HG03521 (cell line): Measurements from ENCODE around the gene ZFTA.
"Not testable (repeated sequence)": the region's sequence is repeated elsewhere in the genome, so short reads cannot be mapped to it uniquely, and the experiment has no call there.

Source experiments
- ATAC-seq: cut with Tn5 transposase; IDR thresholded peaks from one replicate; pipeline ENCODE4 v1.9.1; 2021; ENCODE audit warnings: mild to moderate bottlenecking, moderate library complexity; ENCODE audit not compliant: unreplicated experiment

The ZFTA gene

DNA sequence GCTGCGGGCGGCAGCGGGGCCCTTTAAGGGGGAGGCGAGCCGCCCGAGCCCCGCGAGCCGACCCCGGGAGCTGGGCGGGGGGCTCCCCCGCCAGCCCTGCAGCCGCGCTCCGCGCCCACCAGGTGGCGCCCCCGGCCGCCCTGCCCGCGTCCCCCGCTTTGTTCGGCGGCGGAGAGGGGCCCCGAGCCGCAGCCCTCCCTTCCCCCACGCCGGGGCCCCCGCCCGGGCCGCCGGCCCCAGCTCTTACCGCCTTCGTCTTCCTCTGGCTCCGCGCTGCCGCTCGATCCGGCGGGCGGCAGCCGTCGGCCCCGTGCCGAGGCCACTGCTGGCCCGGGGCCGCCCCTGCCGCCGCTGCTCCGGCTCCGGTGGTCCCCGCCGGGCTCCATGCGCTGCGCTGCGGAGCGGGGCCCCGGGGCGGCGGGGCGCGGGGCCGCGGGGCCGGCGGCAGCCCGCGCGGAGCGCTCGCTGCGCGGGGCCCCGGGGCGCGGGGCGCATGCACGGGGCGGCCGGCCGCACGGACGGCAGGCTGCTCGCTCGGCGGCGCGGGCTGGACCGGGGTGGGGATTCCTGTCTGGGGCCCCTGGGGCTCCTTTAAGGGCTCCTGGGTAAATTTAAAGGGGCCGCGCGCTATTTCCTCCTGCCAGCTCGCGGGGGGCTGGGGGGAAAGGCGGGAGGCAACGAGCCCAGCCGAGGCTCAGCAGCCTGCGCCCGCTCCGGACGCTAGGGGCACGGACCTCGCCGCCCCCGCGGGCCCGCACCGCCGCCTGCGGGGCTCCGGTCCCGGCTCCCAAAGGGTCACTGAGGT is at the start of gene ZFTA:
Gene ZFTA, minus strand, starts transcription at position 539 of the 805 bp plus-strand sequence. Its CDS starts 153 bp downstream, at position 386.
- ATAC-seq = peak; percentile 60

DNA sequence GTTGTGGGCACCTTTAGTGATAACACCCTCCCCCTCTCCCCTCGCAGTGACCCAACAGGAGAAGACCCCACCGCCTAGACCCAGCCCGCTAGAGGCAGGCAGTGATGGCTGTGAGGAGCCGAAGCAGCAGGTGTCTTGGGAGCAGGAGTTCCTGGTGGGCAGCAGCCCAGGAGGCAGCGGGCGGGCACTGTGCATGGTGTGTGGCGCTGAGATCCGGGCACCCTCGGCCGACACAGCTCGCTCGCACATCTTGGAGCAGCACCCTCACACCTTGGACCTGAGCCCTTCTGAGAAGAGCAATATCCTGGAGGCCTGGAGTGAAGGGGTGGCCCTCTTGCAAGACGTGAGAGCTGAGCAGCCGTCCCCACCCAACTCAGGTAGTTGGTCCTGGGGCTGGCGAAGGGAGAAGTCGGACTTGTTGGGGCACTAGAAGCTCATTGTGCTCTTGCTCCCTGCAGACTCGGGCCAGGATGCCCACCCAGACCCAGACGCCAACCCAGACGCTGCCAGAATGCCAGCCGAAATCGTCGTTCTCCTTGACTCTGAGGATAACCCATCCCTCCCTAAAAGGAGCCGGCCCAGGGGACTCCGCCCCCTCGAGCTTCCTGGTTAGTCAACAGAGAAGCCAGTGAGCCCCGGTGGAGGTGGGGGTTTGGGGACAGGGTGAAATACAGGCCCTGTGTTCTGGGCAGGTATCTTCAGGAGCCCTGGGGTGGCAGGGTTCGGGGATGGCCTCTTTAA is 49.4 kb upstream of the ZFTA start:
- no peak for ATAC-seq

DNA sequence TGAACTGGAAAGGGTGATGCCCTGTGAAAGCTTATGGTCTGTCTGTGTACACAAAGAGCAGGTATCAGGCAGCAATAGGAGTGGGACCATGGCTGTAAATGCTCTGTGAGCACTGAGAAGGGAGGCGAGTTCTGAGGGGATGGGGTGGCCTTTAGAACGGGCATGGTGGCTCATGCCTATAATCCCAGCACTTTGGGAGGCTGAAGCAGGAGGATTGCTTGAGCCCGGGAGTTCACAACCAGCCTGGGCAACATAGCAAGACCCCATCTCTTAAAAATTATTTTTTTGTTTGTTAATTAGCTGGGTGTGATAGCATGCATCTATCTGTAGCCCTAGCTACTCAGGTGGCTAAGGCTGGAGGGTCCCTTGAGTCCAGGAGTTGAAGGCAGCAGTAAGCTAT is 48.2 kb upstream of the ZFTA start:
- no peak for ATAC-seq

DNA sequence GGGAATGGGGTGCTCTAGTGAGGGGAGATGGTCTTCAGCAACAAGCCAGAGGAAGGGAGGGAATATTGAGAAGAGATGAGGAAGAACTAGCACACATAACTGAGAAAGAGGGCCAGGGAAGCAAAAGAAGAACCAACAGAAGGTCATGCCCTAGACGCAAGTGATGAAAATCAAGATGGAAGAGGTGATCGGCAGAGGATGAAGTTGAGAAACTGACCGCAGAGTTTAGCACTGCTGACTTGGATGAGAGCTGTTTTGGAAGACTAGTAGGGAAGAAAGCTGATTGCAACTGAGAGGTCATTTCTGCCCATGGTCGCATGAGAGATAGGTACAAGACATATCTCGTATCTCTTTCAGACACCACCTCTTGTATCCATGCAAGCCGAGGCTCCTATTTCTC is 47.6 kb upstream of the ZFTA start:
- no peak for ATAC-seq

DNA sequence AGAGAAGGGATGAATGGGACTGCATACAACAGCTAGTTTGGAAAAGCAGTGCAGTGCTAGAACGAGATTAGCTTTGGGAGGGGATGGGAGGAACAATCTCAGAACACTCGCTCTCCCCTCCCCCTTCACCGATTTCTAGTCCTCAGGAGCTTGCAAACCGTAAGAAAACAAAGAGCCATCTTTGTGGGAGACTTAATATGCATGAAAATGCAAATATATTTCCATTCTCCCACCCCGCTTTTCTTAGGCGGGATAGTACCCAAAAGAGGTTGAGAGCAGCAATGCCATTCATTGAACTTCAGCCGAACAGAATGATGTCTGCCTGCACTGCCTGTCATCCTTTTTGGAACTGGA is 45.8 kb upstream of the ZFTA start:
- no peak for ATAC-seq

DNA sequence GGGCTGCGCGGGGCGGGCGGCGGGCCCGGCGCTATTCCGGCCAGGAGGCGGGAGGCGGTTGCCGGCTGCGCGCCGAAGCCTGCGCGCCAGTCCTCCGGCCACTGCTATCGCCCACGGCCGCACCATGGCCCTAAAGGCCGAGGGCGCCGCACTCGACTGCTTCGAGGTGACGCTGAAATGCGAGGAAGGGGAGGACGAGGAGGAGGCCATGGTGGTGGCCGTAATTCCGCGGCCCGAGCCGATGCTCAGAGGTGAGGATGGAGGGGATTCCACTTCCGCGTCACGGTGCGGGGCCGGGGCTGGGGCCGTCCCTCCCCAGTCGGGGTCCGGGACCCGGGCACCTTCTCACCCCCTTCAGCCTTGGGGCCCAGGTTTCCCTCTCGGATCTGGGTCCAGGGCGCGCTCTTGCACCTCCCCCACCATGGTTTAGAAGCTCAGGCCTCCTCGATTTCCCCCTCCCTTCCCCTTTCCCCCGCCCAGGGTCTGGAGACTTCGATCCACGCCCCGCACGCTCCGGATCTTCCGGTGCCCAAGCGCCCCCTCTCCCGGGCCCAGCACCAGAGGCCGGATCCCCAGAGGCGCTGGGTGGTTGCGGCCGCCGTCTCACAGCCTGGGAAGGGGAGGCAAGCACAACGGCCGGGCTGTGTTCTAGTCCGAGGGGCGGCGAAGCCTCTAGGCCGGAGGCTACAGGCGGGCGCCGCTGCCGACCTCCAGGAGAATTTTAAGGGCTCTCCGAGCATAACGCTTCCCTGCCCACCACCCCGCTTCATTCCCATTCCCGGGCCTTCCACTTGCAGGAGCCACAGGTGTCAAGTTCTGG is 45.2 kb upstream of the ZFTA start:
- ATAC-seq = peak; percentile 34

DNA sequence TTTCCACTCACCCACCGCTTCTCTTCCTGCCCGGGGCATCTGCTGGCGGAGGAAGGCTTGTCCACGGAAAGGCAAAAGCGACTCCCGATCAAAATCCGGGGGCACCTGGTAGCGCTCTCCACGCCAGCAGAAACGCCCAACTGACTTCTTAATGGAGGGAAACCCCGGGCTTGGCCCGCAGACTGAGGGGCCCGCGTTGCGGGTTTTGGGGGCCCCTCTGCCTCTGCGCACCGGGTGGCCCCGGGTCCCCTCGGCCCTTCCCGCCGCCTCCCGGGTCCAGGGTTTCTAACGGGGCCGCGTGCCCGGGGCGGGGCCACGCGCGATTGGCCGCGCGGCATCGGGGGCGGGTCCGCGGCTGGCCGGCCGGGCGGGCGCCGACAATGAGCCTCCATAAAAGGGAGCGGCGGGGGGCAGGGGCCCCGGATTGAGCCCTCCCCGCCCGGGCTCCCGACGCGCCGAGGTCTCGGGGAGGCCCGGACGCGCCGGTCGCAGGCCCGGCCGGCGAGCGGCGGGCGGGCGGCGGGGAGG is 44.5 kb upstream of the ZFTA start, which contains the start of gene SPINDOC:
Gene SPINDOC, plus strand, starts transcription at position 422 of the 528 bp plus-strand sequence. CDS start 231 bp downstream, outside the sequence.
- ATAC-seq = peak; percentile 78

DNA sequence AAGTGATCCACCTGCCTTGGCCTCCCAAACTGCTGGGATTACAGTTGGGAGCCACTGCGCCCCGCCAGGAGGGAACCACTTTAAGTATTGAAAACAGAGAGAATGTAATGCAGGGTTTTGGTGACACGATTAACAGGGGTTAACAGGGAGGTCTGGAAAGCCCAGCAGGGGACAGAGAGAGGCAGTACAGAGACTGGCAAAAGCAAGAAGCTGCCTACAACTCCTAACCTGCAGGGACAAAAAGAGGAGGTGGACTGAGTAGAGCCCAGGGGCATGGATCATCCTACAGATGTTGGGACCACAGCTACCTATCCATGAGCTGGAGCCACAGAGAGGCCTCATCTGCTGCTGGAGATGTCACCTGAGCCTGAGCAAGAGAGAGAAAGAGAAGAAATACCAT is 42.9 kb upstream of the ZFTA start:
- ATAC-seq = no peak

DNA sequence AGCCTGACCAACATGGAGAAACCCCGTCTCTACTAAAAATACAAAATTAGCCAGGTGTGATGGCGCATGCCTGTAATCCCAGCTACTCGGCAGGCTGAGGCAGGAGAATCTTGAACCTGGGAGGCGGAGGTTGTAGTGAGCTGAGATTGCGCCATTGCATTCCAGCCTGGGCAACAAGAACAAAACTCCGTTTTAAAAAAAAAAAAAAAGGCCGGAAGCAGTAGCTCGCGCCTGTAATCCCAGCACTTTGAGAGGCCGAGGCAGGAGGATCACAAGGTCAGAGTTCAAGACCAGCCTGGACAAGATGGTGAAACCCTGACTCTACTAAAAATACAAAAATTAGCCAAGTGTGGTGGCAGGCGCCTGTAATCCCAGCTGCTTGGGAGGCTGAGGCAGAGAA is 41.8 kb upstream of the ZFTA start:
- not testable (repeated sequence) for ATAC-seq

DNA sequence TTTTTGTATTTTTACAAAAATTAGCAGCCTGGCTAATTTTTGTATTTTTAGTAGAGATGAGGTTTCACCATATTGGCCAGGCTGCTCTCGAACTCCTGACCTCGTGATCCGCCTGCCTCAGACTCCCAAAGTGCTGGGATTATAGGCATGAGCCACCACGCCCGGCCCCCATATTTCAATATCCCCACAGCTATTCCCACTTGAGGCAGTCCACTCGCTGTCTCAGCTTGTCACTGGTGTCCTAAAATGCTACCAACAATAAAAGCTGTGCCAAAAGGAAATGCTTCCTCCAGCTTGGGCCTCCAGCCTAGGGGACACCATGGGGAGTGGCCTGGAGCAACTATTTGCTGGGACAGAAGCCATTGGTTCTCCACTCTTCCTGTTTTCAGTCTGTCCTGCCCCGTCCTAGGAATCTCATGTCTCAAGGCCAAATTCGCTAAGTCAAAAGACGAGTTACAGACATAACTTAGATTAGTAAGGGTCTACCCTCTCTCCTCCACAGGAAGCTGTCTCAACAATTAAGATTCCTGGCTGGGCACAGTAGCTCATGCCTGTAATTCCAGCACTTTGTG is 37.4 kb upstream of the ZFTA start:
- no peak for ATAC-seq

DNA sequence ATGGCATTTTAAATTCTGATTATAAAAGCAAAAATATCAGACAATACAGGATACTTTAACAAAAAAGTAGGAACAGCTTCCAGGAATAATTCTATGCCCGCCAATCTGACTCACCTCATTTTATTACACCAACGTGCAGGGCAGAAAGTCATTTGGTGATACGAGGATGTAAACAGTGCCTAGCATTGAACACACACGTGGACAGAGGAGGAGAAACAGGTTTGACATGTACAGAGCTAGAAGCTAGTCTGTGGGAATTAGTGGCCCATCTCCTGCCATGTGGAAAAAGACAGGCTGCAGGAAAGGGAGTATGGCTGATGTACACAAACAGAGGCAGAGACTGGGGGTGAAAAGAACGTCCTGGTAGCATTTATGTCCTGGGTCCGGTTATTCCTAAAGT is 35.7 kb upstream of the ZFTA start:
- ATAC-seq = no peak

DNA sequence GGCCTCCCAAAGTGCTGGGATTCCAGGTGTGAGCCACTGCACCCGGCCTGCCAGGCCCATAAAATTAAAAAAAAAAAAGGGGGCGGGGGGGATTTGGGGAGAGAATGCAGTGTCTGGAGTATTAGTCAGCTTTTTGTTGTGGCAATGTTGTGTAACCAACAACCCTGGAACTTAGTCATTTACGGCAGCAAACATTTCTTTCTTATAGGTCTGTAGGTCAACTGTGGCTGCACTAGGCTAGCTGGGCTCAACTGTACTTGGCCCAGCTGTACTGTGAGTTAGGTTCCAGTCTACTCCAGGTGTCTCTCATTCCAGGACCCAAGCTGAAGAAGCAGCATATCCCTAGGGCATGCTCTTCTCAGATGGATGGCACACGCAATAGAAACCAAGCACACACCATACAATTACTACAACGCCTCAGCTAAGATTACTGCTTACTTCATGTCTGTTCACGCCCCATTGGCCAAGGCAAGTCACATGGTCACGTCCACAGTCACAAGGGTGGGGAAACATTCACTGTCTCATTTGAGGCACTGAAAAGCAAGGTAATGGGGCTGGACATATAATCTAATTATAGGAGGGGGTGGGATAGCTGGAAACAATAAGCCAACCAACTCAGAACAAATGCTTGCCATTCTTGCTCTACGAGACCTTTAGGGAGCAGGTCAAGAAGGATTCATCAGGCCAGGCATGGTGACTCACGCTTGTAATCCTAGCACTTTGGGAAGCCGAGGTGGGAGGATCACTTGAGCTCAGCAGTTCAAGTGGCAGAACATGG is 34.3 kb upstream of the ZFTA start:
- no peak for ATAC-seq

DNA sequence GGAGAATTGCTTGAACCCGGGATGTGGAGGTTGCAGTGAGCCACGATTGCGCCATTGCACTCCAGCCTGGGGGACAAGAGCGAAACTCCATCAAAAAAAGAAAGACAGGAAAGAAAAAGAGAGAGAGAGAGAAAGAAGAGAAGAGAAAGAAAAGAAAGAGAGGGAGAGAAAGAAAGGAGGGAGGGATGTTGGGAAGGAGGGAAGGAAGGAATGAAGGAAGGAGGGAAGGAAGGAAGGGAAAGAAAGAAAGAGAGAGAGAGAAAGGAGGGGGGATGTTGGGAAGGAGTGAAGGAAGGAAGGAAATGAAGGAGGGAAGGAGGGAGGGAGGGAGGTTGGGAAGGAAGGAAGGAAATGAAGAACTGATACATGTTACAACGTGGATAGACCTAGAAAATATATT is 32.3 kb upstream of the ZFTA start:
- no peak for ATAC-seq

DNA sequence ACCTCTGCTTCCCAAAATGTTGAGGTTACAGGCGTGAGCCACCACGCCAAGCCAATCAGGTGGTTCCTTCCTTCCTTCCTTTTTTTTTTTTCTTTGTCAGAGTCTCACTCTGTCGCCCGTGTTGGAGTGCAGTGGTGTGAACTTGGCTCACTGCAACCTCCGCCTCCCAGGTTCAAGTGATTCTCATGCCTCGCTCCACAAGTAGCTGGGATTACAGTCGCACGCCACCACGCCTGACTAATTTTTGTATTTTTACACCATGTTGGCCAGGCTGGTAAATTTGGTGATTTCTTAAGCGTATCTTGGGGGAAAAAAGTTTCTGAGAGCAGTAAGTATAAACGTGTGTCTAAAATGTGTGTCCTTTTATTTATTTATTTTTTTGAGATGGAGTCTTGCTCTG is 26.5 kb upstream of the ZFTA start:
- no peak for ATAC-seq

DNA sequence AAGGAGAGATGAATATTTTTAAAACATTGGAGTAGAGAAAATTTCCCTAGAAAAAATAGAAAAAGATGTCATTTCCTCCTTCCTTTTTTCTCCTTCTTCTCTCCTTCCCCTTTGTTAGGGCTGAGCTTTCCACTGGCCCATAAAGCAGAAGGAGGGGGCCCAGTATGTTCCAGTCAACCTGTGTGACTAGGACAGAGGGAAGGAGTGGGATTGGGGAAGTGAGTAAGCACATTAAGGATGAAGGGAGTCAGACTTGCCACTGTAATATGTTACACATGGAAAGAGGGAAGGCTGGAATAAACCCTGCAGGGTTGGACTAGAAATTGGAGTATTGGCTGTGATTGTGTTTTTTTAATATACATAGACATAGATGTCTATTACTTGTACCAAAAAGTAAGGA is 24.6 kb upstream of the ZFTA start:
- ATAC-seq = no peak

DNA sequence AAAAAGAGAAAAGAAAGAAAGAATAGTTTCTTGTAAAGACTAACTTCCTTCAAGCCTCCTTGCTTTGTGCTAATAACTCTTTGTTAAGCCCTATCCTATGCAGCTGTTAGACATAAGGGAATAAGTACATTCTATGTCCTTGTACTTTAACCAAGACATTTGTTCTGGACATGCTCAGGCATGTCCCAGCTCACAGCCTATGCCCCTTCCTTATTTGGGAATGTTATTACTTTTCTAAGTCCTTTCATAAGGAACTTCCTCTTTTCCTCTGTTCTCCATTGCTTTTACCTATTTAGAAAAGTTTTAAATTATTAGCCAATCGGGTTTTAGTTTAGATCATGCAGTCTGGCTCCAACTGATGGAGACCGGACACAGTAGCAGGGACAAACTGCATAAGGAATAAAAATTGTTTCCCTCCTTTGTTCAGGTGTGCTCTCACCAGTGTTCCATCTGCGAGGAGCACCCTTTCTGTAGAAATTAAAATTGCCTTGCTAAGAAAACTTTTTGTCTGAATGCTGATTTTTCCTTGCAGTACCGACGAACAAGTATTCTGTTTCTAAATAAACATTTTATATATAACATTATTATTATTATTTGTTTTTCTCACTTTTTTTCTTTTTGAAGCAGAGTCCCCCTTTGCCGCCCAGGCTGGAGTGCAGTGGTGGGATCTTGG is 23.1 kb upstream of the ZFTA start:
- no peak for ATAC-seq

DNA sequence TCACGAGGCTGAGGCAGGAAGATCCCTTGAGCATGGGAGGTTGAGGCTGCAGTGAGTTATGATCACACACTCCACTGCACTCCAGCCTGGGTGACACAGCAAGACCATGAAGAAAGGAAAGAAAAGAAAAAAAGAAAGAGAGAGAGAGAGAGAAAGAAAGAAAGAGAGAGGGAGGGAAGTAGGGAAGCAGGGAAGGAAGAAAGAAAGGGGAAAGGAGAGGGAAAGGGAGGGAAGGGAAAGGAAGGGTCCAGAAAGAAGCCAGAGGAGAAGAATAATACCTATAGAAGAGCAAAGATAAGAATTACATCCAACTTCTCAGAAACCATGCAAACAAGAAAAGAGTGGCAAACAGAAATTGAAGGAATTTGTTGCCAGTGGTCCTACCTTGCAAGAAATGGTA is 17.2 kb upstream of the ZFTA start:
- ATAC-seq = no peak

DNA sequence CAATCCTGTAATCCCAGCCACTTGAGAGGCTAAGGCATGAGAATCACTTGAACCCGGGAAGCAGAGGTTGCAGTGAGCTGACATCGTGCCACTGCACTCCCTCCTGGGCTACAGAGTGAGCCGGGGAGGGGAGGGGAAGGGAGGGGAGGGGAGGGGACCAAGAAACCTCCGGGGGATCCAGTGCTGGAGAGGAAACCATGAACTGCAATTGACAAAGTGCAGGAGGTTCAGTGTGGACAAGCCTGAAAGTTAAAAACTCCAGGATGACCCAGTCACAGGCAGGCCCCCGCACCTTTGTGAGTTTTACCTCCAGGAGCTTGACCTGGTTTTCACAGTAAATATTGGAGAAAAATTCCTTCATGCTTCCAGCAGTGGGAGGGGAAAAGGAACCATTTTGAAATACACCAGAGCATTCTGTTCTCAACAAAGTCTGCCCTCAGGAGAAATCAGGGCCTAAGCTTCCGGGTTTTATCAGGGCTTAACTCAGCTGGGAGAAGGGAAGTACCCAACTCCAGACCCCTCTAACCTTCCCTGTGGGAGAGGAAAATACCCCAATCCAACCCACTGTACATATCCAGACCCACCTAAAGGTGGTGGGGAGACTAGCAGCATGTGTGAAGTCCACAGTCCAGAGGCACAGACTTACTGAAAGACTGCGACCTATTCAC is 15.5 kb upstream of the ZFTA start:
- no peak for ATAC-seq

DNA sequence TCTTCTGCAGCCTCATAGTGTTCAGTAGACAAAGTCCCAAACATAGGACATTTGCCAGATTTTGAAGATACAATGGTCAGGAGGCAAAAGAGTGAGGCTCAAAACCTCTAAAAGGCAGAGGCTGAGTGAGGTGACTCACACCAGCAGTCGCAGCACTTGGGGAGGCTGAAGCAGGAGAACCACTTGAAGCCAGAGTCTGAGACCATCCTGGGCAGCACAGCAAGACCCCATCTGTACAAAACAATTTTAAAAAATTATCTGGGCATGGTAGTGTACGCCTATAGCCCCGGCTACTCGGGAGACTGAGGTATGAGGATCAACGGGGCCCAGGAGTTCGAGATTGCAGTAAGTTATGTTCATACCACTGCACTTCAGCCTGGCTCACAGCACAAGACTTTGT is 14.2 kb upstream of the ZFTA start:
- no peak for ATAC-seq
